Kasumi-1 (cell line): Measurements from ENCODE around the gene WDFY4.

Experiments used
- DNase-seq, 2 experiments: peaks; one replicate each; lab custom pipeline; 2025; lab: John Stamatoyannopoulos, UW

Gene WDFY4

GRCh38 chr10:48818081-48818480 is 133.4 kb downstream of the WDFY4 start:
- DNase-seq, result no peak

- no peak for DNase-seq
Observed at GRCh38 chr10:48818861-48819520, 134.3 kb downstream of the WDFY4 start.

GRCh38 chr10:48819783-48820182 is 135.1 kb downstream of the WDFY4 start:
- DNase-seq, result no peak

- no peak for DNase-seq
Observed at GRCh38 chr10:48820231-48820630, 135.6 kb downstream of the WDFY4 start.

- DNase-seq, result no peak
Observed at GRCh38 chr10:48820699-48821098, 136.0 kb downstream of the WDFY4 start.

- no peak for DNase-seq
Observed at GRCh38 chr10:48821111-48821510, 136.4 kb downstream of the WDFY4 start.

- no peak for DNase-seq
Observed at GRCh38 chr10:48821692-48822091, 137.0 kb downstream of the WDFY4 start.

- no peak for DNase-seq
Observed at GRCh38 chr10:48833674-48834073, 149.0 kb downstream of the WDFY4 start.

GRCh38 chr10:48834189-48834965 is 149.7 kb downstream of the WDFY4 start:
- no peak for DNase-seq

- no peak for DNase-seq
Observed at GRCh38 chr10:48835781-48836180, 151.1 kb downstream of the WDFY4 start.

GRCh38 chr10:48836605-48837004 is 151.9 kb downstream of the WDFY4 start:
- DNase-seq, result no peak

GRCh38 chr10:48838834-48839233 is 154.2 kb downstream of the WDFY4 start:
- DNase-seq, result no peak

GRCh38 chr10:48839809-48840679 is 155.4 kb downstream of the WDFY4 start:
- DNase-seq, result no peak

GRCh38 chr10:48842231-48842630 is 157.6 kb downstream of the WDFY4 start:
- no peak for DNase-seq

- DNase-seq, result no peak
Observed at GRCh38 chr10:48843198-48843597, 158.5 kb downstream of the WDFY4 start.

GRCh38 chr10:48844616-48845015 is 159.9 kb downstream of the WDFY4 start:
- no peak for DNase-seq

GRCh38 chr10:48845512-48845911 is 160.8 kb downstream of the WDFY4 start:
- DNase-seq, result no peak

- no peak for DNase-seq
Observed at GRCh38 chr10:48847691-48848090, 163.0 kb downstream of the WDFY4 start.

- no peak for DNase-seq
Observed at GRCh38 chr10:48856855-48857254, 172.2 kb downstream of the WDFY4 start.

- no peak for DNase-seq
Observed at GRCh38 chr10:48872234-48872633, 187.6 kb downstream of the WDFY4 start.

GRCh38 chr10:48878091-48878490 is 193.4 kb downstream of the WDFY4 start:
- DNase-seq, result no peak

- DNase-seq, result no peak
Observed at GRCh38 chr10:48879451-48879850, 194.8 kb downstream of the WDFY4 start.
